C4-2B (cell line): ENCODE results near the gene CCDC159.

Experiments used
- H3K27ac ChIP-seq: fragments of 450-650 bp; 2 replicates; pipeline ENCODE4 v1.5.1; 2017
- CTCF ChIP-seq: fragments of 450-650 bp; conservative IDR thresholded peaks from 2 replicates; pipeline ENCODE4 v1.5.1; 2017; ENCODE audit warnings: mild to moderate bottlenecking
- ZFX ChIP-seq: fragments of 450-650 bp; IDR thresholded peaks from 2 replicates; pipeline ENCODE4 v1.6.1; 2017

Gene CCDC159

GRCh38 chr19:11373885-11374432 is 27.6 kb downstream of the CCDC159 start:
- peak overlapping the region; percentile 89 for H3K27ac ChIP-seq
- no peak for TF ChIP-seq ZFX
- no peak for TF ChIP-seq CTCF

GRCh38 chr19:11374433-11375142 is 28.3 kb downstream of the CCDC159 start, which contains the start of gene SWSAP1:
TSS of gene SWSAP1 (plus strand) at chr19:11374666. CDS start at chr19:11374681, 15 bp downstream.
- TF ChIP-seq ZFX (peak; percentile 97), CTCF (no peak)

GRCh38 chr19:11375143-11375948 is 29.0 kb downstream of the CCDC159 start:
- peak overlapping the region; percentile 89 for H3K27ac ChIP-seq
- TF ChIP-seq CTCF (no peak), ZFX (0 out of 2 replicates have a peak, but pooled peaks have one; percentile 36)

More at GRCh38 chr19:11374433-11375142, 28.3 kb downstream of the CCDC159 start, which contains the start of gene SWSAP1:
- peak within 1 kb of the TSS; percentile 89 for H3K27ac ChIP-seq

GRCh38 chr19:11377237-11377636 is 30.9 kb downstream of the CCDC159 start:
- no peak for TF ChIP-seq ZFX
- H3K27ac ChIP-seq, result peak overlapping the region; percentile 25

GRCh38 chr19:11377756-11378155 is 31.4 kb downstream of the CCDC159 start:
- TF ChIP-seq CTCF (no peak), ZFX (no peak)
- H3K27ac ChIP-seq, result 0 out of 2 replicates have a peak overlapping the region, but pooled peaks have one; percentile 25

- H3K27ac ChIP-seq, result peak overlapping the region; percentile 25; the same call in 1 of the 2 replicates
- TF ChIP-seq ZFX, result no peak
- TF ChIP-seq CTCF, result peak; percentile 71
These were observed 32.2 kb downstream of the CCDC159 start for GRCh38 chr19:11378319-11379189.

- H3K27ac ChIP-seq, result peak overlapping the region; percentile 81
These were observed 33.0 kb downstream of the CCDC159 start for GRCh38 chr19:11379269-11379845.
